ENCODE results near the gene STIM1.
"Not testable (repeated sequence)": the region's sequence is repeated elsewhere in the genome, so short reads cannot be mapped to it uniquely, and the experiment has no call there.

Gene STIM1

DNA sequence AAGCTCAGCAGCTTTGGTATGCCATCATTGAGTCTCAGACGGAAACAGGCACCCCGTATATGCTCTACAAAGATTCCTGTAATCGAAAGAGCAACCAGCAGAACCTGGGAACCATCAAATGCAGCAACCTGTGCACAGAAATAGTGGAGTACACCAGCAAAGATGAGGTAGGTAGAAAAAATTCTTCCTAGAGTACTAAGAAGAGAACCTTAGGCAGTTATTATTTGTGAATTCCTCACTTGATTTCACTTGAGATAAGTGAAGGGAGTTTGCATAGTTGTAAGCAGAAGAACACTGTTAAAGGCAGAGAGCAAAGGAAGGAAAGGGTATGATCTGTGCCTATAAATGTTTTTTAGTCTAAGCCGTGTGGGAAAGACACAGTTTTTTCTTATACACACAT is 267.8 kb downstream of the STIM1 start:
- no peak for DNase-seq

- no peak for DNase-seq
Measured at GRCh38 chr11:4125141-4125540, 269.7 kb downstream of the STIM1 start.

DNA sequence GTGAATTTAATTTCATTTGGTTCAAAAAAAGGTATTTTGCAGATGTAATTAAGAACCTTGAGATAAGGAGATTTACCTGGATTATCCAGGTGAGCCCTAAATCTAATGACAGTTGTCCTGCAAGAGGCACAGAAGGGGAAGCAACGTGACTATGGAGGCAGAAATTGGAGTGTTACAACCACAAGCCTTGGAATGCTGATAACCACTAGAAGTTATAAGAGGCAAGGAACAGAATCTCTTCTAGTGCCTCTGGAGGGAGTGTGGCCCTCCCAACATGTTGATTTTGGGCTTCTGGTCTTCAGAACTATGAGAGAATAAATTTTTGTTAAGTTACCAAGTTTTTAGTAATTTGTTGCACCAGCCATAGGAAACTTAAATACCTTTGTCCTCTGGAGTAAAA is 271.9 kb downstream of the STIM1 start:
- no peak for DNase-seq

DNA sequence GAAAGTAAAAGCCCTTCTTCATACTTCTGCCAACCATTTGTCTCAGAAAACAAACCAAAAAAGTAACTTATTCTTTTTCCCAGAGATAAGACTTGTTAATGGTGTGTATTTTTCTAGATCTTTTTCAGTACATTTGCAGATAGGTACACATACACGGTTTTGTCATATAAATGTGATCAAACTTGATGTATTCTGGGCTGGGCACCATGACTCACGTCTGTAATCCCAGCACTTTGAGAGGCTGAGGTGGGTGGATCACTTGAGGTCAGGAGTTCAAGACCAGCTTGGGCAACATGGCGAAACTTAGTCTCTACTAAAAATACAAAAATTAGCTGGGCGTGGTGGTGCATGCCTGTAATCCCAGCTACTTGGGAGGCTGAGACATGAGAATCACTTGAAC is 274.8 kb downstream of the STIM1 start:
- DNase-seq = not testable (repeated sequence)

DNA sequence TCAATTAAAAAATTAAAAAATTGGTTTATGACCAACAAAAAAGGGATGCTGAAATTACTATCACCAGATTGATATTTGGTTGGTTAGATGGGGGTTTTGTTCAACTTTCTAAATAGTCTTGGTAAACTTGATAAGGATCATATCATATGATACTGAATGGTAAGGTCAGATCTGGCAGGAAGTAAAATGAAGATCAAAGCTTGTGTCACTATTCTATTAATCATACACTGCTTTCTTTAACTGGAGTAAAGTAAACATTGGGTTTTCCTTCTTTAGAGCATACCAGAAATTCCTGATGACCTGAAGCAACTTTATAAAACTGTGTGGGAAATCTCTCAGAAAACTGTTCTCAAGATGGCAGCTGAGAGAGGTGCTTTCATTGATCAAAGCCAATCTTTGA is 279.3 kb downstream of the STIM1 start:
- no peak for DNase-seq

- DNase-seq = no peak
Measured at GRCh38 chr11:4138497-4138896, 283.0 kb downstream of the STIM1 start.

DNA sequence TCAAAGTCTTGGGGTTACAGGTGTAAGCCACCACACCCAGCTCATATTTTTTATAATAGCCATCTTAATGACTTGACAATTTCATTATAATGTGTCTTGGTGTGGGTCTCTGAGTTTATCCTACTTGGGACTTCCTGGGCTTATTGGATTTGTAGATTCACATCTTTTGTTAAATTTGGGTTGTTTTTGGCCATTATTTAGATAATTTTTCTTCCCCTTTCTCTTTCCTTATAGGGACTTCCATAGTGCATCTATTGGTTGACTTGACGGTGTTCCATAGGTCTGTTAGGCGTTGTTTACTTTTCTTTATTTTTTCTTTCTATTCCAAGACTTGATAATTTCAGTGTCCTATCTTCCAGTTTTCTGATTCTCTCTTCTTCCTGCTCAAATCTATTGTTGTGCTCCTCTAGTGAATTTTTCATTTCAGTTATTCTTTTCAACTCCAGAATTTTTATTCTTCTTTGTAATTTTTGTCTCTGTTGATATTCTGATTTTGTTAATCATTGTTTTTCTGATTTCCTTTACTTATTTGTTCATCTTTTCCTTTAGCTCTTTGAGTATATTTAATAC is 284.7 kb downstream of the STIM1 start:
- DNase-seq = no peak
